ENCODE results near the gene AQP10.
"Not testable (repeated sequence)": the region's sequence is repeated elsewhere in the genome, so short reads cannot be mapped to it uniquely, and the experiment has no call there.

The AQP10 gene

DNA sequence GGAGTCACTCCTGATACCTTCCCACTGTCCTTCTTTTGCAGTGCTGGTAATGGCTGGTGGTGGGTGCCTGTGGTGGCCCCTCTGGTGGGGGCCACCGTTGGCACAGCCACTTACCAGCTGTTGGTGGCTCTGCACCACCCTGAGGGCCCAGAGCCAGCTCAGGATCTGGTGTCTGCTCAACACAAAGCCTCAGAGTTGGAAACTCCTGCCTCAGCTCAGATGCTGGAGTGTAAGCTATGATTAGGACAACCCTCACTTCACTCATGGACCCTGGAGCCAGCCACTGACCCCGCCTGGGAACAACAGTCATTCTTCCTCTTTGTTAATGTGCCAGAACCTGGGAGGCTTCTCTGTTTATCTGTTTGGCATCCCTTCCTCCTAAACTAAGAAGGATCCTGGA, 3.3 kb downstream of the AQP10 start:
- no peak for DNase-seq (ENCODE audit: low read depth)

DNA sequence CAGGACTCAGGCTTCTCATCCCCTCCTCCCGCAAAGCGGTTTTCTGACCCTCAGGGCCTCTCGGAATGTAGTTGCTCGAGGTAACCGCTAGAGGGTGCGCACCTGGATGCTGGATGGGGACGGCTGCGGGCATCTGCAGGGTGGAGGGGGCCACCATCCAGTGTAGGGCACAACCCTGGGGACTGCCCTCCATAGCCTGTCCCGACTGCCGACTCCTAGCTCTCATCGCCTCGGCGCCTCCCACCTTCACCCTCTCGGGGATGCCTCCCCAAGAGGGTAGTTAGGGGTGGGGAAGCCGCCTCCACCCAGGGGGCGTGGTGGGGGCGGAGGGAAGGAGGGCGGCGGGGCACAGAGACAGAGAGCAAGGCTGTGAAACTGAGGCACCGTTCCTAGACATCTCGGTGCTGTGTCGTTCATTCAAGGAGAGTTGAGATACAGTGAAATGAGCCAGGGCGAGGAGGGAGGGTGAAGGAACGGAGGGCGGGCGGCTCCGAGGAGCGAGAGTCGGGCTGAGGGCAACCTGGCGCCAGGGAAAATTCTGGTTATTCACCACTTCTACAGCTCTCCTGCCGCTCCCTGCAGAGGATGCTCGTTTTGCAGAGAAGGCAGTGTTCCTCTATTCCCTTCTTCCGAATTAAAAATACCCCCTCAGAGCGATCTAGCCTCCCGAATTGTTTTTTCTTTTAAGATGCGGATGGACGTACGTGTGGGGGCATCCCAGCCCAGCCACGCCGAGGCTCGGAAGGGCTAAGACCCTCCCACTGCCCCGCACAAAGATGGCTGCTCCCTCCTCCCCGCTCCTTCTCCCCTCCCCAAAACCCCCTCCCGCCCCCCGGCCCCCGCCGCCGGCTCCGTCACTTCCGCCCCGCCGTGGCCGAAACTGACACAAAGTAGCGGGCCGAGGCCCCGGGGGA, 4.0 kb downstream of the AQP10 start, which contains the start of gene ATP8B2:
Gene ATP8B2, plus strand, starts transcription at position 857 of the 914 bp plus-strand sequence. CDS start 2,617 bp downstream, outside the sequence.
- no peak for DNase-seq (ENCODE audit: low read depth)

DNA sequence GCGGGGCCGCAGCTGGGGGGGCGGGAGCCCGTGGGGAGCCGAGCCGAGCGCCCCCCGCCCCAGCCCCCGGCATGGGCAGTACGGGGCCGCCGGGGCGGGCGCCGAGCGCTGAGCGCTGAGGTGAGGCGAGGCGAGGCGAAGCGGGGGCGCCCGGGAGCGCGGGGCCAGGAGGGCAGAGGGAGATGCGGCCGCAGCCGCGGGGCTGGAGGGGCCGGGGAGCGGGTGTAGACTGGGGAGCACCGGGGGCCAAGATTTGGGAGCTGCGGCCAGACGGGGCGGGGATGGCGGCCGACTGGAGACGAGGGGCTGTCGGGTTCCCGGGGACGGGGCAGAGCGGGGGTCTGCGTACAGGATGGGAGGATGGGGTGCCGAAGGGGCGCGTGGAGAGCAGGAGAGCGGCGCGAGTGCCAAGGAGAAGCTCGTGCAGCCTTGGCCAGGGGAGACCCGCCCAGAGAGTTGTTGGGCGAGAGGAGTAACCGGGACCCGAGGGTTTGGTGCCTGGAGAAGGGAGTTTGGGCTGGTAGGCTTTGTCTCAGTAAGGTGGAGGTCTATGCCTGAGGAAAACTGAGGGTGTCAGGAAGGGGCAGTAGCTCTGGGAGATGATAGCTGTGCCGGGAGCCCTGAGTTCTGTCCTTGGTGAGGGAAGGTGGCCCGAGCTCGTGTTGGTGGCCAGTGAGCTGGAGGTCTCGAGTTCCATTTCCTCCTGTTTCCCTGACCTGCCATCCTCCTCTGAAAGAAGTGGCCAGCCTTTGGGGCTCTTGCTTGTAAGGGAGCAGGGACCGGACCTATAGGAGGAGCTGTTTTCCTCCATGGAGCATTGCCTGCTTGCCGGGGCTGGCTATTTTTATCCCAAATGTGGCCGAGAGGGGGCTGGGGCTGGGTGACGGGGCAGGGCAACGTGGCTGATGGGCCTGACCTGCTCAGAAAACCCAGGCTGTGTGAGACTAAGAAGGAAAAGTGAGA, 5.0 kb downstream of the AQP10 start:
- peak; percentile 72 for DNase-seq (ENCODE audit: low read depth)

DNA sequence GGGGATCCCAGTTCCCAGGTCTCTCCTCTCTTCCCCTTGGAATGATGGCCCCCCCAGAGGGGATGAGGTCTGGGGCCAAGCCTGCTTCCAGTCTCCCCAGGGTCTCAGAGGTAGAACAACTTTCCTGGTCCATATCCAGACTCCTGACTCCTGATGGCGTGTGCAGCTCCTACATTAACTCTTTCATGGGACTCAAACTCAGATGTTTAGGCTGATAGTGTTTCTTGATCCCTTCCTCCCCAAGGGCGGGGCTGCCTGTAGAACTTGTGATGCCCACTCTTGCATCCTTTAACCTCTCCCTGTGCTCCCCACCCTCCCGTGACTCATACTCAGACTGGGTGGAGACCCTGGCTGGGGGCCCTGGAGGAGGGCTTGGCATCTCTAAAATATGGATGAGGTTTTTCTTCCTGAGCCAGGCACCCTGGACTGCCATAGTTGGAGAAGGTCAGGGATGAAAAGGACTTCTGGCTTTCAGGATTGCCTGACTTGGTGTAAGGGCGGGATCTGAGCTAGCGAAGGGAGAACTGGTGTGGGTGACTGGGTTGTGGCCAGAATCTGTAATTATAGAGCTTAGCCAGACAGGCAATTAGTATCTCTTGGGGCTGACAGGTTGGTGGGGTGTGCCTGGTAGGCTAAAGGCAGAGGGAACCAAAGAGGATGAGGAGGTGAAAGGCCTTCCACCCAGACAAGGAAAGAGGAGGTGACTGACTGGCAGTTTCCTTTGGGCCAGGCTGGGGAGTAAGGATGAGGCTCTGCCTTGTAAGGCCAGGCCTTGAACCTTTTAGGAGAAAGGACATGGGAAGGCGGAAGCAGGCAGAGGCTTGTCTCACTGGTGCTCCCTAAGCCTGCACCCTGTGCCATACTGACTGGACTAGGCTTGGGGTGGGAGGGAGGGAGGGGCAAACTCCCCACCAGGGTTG, 5.9 kb downstream of the AQP10 start:
- no peak for DNase-seq (ENCODE audit: low read depth)

DNA sequence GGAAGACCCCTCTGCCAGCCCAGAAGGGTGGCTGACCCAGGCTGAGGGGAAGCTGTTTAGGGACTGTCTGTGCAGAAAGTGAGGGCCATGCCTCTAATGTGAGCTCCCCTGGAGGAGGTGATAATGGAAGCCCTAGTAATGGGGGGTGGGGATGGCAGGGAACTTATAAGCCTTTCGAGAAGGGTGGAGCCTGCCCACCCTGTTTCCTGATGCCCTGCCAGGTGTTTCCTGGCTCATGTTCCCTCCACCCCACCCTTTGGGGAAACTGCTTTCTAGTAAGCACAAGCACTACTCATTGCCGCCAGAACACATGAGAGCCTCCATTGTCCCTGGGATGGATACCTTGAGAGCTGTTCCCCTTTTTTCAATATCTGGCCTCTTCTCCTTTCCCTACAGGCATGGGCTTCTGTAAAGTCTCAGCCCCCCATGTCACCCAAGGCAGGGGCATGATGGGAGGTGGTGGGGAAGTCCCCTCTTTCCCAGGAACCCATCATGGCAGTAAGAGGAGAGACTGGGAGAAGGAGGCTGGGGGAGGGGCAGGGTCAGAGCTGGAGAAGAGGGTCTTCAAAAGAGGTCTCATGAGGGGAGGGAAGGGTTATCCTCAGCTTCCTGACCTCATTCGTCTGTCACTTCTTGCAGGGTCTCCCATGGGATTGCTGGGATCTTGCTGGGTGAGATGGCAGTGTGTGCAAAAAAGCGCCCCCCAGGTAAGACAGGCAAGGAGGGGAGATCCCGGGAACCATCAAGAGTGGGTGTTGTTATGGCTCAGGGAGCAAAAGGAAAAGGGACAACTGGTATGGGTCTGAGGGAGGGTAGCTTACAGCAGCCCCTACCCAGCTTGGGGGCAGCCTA, 6.8 kb downstream of the AQP10 start:
- DNase-seq (ENCODE audit: low read depth): no peak

DNA sequence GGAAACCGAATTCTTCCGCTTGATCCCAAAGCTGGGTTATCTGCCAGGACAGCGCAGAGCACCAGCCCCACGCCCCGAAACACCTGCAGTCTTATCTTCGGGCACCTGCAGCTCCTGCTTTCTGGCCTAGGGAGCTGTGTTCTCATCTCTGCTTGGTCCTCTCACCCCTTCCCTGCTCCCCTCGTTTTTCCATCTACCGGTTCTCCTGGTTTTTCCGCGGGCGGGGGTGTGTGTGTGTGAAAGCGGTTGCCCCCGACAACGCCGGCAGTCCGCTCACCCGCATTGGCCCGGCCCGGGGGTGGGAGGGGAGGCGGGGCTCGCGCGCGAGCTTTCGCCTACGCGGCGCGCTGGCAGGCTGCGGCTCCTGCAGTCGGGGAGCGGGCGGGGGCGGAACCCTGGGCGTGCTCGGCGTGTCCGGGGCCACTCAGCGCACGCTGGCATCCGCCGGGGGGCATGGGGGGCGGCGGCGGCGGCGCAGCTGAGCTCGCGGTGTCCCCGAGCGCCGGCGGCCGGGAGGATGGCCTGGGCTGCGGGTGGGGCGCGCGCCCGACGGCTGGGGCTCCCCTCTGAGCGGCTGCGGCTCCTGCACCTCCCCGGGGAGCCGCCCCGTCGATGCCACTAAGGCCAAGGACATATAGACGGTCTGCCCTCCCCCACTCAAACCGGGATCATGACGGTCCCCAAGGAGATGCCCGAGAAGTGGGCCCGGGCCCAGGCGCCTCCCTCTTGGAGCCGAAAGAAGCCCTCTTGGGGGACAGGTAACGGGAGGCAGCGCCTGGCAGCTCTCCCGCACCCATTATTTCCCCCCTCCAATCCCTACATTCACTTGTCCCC, 7.6 kb downstream of the AQP10 start:
- DNase-seq (ENCODE audit: low read depth): no peak

DNA sequence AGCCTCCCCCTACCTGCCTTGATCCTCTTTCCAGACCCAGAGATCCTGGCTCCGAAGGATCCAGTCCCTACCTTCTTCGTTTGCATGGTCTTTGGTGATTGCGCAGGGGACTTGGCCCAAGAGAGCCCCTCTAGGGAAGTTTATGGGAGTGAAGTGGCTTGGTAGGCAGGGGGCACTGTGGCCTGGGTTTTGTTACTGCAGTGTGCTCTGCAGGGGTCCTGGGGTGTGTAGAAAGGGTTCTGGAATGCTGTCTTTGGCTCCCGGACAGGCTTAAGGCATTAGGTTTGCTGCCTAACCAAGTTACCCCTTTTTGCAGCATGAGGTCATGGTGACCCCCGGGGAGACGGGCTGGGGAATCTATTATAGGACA, 8.2 kb downstream of the AQP10 start:
- DNase-seq (ENCODE audit: low read depth): no peak

DNA sequence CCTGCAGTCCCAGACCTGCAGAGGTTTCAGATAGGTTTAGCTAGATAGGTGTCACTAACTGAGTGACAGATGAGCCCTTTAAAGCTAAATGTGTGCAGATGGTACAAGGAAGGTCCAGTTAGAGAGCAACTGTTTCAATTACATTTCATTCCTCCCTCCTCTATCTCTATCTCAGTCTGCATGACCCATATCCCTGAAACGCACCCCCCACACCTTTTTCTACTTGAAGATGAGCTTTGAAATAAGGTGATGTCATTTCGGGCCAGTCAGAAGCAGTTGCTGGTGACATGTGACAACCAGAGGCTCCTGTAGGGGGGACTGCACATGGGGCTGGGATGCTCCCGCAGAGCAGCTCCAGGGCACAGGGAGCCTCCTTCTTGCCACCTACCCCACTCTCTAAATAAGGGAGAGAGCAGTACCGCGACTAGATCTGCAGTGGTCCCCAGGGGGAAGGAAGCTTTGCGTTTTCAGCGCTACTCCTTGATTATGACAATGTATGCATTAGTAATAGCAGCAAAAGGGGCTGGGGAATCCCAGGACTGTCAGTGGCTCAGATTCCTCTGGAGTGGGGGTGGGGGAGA, 8.7 kb downstream of the AQP10 start:
- DNase-seq (ENCODE audit: low read depth): no peak

DNA sequence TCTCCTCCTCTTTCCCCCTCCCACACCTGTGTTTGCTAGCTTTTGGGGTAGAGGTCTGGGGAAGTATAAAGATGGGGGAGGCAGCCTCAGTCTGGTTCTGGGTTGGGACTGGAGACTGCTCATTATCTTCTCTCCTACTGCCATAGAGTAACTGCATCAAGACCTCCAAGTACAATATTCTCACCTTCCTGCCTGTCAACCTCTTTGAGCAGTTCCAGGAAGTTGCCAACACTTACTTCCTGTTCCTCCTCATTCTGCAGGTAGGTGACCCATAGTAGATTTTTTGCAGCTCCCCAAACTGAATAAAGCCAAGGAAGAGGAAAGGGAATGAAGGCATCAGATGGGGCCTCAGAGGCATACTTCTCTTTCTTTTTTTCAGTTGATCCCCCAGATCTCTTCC, 9.8 kb downstream of the AQP10 start:
- DNase-seq (ENCODE audit: low read depth): no peak

DNA sequence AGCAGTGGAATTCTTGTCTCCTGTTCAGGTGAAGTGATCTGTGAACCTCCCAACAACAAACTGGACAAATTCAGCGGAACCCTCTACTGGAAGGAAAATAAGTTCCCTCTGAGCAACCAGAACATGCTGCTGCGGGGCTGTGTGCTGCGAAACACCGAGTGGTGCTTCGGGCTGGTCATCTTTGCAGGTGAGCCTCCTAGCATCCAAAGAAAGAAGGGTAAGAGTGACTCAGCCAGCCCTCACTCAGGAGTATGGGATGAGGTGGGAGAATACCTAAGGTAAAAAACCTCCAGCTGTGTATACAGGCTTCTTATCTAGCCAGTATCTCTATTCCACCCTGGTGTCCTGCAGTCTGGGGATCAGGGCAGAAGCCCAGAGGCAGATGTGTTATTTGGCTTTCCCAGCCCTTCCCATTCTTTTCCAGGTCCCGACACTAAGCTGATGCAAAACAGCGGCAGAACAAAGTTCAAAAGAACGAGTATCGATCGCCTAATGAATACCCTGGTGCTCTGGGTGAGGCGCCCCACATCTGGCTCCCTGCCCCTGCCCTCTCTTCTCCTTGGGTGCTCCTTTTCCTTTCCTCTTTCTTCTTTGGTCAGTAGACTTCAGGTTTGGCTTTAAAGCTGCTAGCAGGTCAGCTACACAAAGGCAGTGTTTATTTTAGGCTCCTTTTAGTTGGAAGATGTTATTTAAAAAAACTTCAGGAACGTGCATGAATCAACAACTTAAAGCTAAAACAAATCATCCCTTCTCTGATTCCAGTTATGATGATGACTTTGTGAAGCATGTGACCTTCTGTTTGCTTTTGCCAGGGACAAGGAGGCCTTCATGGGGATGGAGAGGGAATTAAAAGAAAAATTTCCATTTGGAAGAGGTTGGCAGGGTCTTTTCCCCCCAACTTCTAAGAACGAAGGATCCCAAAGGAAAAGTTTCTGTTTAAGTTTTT, 13.5 kb downstream of the AQP10 start:
- DNase-seq (ENCODE audit: low read depth): no peak

DNA sequence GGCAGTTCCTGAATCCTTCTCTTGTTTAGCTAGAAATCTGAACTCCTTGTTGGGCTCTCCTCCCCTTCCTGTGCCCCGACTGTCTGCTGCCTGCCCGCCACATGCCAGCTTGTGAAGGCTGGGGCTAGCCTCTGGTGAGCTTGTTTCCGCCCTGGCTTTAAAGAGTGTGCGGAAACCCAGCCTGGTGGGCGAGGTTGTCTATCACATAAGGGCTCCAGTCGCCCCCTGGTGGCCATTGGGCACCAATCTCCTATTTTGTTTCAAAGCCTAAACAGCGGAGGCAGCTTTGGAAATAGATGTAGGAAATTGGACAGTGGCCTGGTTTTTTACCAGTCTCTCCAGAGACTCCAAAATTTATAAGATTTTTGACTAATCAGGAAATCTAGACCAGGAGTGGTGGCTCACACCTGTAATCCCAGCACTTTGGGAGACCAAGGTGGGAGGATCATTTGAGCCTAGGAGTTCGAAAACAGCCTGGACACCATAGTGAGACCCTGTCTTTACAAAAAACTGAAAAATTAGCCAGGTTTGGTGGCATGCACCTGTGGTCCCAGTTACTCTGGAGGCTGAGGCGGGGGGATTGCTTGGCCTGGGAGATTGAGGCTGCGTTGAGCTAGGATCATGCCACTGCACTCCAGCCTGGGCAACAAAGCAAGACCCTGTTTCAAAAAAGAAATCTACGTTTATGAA, 14.3 kb downstream of the AQP10 start:
- DNase-seq (ENCODE audit: low read depth): no peak

DNA sequence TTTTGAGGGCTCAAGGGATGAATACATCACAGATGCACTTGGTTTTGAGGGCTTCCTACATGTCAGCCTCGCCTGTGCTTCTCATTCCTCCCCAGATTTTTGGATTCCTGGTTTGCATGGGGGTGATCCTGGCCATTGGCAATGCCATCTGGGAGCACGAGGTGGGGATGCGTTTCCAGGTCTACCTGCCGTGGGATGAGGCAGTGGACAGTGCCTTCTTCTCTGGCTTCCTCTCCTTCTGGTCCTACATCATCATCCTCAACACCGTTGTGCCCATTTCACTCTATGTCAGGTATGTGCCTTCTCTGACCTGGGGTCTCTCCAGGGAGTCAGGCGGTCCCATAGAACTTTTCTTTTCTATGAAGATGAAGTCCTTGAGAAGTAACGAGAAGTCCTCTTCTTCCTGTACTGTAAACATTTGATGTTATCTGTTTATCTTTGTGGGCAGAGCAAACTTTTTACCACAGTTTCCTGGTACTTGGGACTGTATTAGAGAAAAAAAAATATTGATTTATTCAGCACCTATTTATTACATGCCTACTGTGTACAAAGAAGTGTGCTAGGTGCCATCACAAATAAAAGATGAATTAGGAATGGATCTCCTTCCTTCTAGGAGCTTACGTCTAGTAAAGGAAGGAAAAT, 16.5 kb downstream of the AQP10 start:
- DNase-seq (ENCODE audit: low read depth): no peak

DNA sequence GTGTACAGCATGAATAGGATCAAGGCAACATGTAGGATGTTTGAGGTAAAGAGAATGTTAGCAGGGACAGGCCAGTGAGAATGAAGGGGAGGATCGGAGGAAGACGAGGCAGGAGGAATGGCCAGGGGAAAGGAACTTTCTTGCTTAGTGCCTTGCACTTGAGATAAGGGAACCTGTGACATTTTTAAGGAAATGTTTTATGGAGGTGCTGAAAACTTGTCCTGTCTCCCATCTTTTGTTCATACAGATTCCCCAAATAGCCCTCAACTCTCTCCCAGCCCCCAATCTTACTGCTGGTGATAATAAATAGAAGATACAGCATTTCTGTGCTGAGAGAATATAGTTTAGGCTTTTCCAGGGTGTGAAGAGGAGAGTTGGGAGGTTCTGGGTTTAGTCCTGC, 18.0 kb downstream of the AQP10 start:
- DNase-seq (ENCODE audit: low read depth): no peak

DNA sequence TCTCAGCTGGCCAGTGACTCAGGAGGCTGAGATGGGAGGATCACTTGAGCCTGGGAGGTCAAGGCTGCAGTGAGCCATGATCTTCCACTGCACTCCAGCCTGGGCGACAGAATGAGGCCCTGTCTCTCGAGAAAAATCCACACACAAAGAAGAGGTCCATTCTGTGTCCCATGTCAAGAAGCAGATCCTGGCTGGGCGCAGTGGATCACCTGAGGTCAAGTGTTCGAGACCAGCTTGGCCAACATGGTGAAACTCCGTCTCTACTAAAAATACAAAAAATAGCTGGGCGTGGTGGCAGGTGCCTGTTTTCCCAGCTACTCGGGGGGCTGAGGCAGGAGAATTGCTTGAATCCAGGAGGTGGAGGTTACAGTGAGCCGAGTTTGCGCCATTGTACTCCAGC, 20.5 kb downstream of the AQP10 start:
- not testable (repeated sequence) for DNase-seq (ENCODE audit: low read depth)

DNA sequence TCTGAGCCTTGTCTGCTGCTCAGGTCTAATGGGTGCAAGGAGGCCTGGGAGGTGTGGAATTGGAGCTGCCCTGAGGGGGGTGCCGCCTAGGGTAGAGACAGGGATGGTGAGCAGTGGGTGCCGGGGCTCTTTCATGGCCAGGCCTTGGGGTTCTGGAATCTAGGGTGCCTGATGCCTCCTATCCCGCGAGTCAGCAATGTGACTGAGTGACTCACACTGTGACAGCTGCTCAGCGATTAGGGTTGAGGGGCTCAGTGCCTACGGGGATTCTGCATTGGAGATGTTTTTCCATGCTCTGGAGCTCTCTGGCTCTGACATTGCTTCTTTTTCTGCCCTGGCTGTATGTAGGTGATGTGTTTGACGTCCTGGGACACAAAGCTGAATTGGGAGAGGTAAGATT, 21.2 kb downstream of the AQP10 start:
- no peak for DNase-seq (ENCODE audit: low read depth)

DNA sequence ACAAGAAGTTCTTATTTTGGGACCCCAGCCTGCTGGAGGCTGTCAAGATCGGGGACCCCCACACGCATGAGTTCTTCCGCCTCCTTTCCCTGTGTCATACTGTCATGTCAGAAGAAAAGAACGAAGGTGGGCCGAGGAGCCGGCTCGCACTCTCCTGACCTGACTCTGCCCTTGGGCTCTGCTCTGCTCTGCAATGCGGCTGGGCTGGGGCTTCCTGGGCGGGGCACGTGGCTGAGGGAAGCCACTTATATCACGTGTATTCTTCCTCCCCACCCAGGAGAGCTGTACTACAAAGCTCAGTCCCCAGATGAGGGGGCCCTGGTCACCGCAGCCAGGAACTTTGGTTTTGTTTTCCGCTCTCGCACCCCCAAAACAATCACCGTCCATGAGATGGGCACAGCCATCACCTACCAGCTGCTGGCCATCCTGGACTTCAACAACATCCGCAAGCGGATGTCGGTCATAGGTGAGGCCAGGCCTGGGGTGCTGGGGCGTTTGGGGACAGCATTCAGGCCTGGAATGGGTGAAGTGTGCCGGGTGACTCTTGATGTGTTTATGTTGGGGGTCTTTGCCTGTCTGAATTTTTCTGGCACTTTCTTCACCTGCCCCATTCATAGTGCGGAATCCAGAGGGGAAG, 22.1 kb downstream of the AQP10 start:
- DNase-seq (ENCODE audit: low read depth): no peak

Data from non-pigmented ciliary epithelial cell (primary cell).